Measurements from ENCODE around the gene CCL26. TPM values are rescaled to one million over a fixed set of nuclear protein-coding genes. Genes with fewer than 3 reads are reported as not detected.

Gene CCL26
- total and polyA plus RNA-seq, 2 of the 13 experiments (the other 11 are each of a cell fraction or from before 2014, with no cell fraction given) = 0.16 TPM; not detected in 1

- no peak for TF ChIP-seq U2AF1 (optimal IDR thresholded peaks at IDR 0.05; ENCODE audit: low read depth, low read length)
Observed at GRCh38 chr7:75740846-75741497, 31.0 kb downstream of the CCL26 start (continued).

- H3K9me3 ChIP-seq (ENCODE audit: low read length) = no peaks in the 10 kb centered on the region
- peak; percentile 21 for FAIRE-seq
- H3K9ac ChIP-seq (ENCODE audit: insufficient read depth, low read depth, low read length) = peak overlapping the region; percentile 66
- CTCF ChIA-PET (ENCODE audit: low intra/inter-chr PET ratio, low total read pairs) = no interaction called here
- peak overlapping the region; percentile 89 for H3K4me2 ChIP-seq (ENCODE audit: low read depth, low read length)
- H3K4me1 ChIP-seq (ENCODE audit: insufficient read depth, low read length) = peaks cover 45% of the 10 kb centered on the region
- H4K20me1 ChIP-seq (ENCODE audit: insufficient read depth, low read length) = no peaks in the 10 kb centered on the region
- in situ Hi-C loops (cut with HindIII; ENCODE audit: extremely low pct_ligation_motif_present, low pct_unique_long_range_greater_than_20kb) (no loop called here), intact Hi-C loops (cut with micrococcal nuclease; ENCODE audit: unreplicated experiment) (no loop called here)
- no TSS peak for BruUV-seq (replicated peaks)
- H3K27me3 ChIP-seq (ENCODE audit: control insufficient read depth in 1 of 2, insufficient read depth in 2 of 2, low read length in 2 of 2) = no peaks in the 10 kb centered on the region; a peak in 1 of 5 replicates
- no peaks in the 10 kb centered on the region for H3K36me3 ChIP-seq (replicated peaks in 1 of 2; ENCODE audit: control insufficient read depth in 1 of 2, insufficient read depth in 2 of 2, low read length in 2 of 2)
- WGBS (ENCODE audit: low lambda C conversion rate) = 28% methylated on average over 25 of the region's 26 CpGs
- no peak for DNase-seq (ENCODE audit: low spot score)
- H2AFZ ChIP-seq (ENCODE audit: low read length) = no peak overlapping the region
- peak overlapping the region; percentile 74 to 86 (median 82); a peak in 5 of 6 replicates for H3K4me3 ChIP-seq (replicated peaks in 1 of 3; ENCODE audit: insufficient read depth in 1 of 3, low read depth in 2 of 3, low read length in 3 of 3)
- H3K79me2 ChIP-seq (ENCODE audit: insufficient read depth, low read length) = no peaks in the 10 kb centered on the region
- no peak for ATAC-seq
- peak overlapping the region; percentile 58 for H3K27ac ChIP-seq (ENCODE audit: extremely low read length, insufficient read depth, low read length)
- POLR2A ChIA-PET = interaction anchor here (0.9 to 1.2 kb wide), 3 partner anchors 12 to 128 kb away, joined by 3 to 7 read pairs (median 4); no protein-coding TSS in a partner anchor
- TF ChIP-seq ZNF317 (CRISPR knock-in tag; IDR thresholded peaks at IDR 0.05) = no peak
- no peak for TF ChIP-seq THAP8 (CRISPR knock-in tag; IDR thresholded peaks at IDR 0.05; ENCODE audit: borderline replicate concordance)
- no peak for TF ChIP-seq MXI1 (IDR thresholded peaks at IDR 0.05; ENCODE audit: borderline replicate concordance, low read depth, low read length)
- TF ChIP-seq TEAD3 (CRISPR knock-in tag; optimal IDR thresholded peaks at IDR 0.05; ENCODE audit: borderline replicate concordance) = no peak
- TF ChIP-seq SP5 (CRISPR knock-in tag; IDR thresholded peaks at IDR 0.05; ENCODE audit: borderline replicate concordance, low read depth) = no peak
- no peak for TF ChIP-seq PLSCR1 (CRISPR knock-in tag; IDR thresholded peaks at IDR 0.05; ENCODE audit: borderline replicate concordance)
- peak; percentile 64; the same call in 1 of the 2 replicates for TF ChIP-seq ZNF770 (CRISPR knock-in tag; IDR thresholded peaks at IDR 0.05)
- no peak for TF ChIP-seq NFE2L1 (CRISPR knock-in tag; IDR thresholded peaks at IDR 0.05; ENCODE audit: borderline replicate concordance)
- no peak for TF ChIP-seq ZHX1 (CRISPR knock-in tag; IDR thresholded peaks at IDR 0.05; ENCODE audit: low read depth)
- no peak for TF ChIP-seq ZNF17 (CRISPR knock-in tag; IDR thresholded peaks at IDR 0.05)
- TF ChIP-seq ATM (IDR thresholded peaks at IDR 0.05; ENCODE audit: borderline replicate concordance) = no peak
- TF ChIP-seq SOX5 (CRISPR knock-in tag; IDR thresholded peaks at IDR 0.05; ENCODE audit: borderline replicate concordance) = no peak
Observed at GRCh38 chr7:75739796-75740672, 32.0 kb downstream of the CCL26 start.

Measured in HepG2 (cell line).